GM19035 (cell line): ENCODE data around the gene ACTL8.

Experiments
- ATAC-seq: cut with Tn5 transposase; IDR thresholded peaks from one replicate; pipeline ENCODE4 v1.9.1; 2021; ENCODE audit not compliant: unreplicated experiment

Gene ACTL8

DNA sequence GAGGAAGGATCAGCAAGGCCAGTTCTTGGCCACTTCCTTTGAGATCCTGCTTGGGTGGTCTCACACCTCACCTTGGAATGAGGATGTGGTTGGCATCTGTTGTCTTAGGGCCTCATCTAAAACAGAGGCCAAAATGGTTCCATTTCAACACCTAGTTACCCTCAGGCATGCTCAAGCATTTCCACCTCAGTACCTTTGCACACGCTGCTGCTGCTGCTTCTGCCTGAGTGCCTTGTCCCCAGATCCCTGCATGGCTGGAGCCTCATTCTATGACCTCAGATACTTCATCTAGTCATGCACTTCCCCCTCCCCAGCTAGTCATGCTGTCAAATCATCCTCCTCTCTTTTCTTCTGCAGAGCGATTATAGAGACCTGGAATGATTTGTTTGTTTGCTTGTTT is 86.8 kb downstream of the ACTL8 start:
- ATAC-seq = no peak

DNA sequence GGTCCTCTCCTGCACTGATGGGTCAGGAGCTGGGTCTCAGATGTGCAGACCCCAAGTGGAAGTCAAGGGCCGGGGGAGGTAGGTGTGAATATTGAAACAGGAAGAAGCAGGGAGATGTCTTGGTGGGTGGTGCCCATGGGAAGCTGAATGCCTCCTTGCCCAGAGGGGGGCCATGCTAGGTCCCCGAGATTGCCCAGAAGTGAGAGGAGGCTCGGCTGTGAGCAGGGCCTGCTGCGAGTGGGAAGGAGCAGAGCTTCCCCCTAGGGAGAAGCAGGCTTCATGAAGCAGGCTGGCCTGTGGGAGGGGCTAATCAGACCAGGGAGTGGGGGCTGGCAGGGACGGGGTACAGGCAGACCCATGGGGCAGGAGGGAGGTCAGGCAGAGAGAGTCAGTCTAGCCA is 87.6 kb downstream of the ACTL8 start:
- ATAC-seq = no peak

DNA sequence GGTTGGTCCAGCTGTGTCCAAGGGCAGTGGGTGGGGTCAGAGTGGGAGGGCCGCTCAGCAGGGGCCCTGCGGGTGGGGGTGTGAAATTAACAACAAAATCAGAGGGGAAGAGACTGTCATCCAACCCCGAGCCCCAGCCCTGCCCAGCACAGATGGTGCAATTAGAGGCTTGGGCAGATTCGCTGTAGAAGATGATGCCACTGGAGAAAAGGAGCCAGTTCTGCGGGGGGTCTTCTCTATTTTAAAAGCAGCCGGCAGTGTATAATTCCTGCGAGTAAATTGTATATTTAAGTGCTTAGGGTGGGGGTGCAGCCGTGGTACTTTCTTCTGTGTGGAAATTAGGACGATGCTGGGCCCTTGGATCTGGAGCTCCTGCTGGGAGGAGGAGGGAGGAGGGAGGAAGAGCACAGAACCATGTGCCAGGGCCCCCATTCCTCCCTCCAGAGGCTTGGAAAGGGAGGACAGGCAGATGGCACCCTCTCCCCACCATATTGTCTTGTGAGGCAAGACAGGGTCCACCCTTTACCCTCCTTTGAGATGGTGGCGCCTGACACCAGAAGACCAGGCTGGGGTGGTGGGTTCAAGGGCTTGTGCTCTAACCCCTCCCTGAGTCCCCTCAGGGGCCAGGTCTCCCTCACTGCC is 89.2 kb downstream of the ACTL8 start:
- no peak for ATAC-seq

DNA sequence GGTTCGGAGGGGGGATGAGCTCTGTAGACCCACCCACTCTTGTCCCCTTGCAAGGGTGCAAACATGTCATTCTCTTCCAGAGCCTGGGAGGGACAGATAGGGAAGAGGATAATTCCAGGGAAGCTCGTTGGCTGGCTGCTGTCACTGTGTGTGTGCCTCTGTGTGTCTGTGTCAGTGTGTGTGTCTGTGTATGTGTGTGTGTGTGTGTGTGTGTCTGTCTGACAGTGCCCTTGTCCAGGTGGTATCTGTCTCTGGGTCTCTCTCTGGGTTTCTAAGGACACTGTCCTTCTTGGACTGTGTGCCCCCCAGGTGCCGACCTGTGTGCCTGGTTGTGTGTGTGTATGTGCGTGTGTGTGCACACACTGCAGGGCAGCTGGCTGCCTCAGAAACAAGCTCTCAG is 90.5 kb downstream of the ACTL8 start:
- no peak for ATAC-seq

DNA sequence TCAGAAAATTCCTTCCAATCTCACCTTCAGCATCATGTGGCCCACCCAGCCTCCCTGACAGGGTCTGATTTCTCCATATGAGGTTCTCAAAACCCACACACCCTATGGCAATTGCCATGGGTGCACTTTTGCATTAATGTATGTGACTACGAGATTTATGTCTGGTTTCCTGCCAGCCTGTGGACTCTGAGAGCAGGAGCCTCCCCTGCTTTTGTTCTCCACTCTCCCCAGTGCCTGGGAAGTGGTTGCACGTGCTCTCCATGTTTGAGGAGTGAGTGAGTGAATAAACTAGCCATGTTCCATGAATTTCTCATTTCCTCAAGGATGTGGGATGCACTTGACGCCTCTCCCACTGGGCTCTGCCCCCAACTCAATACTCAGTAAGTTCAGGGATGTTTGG is 91.2 kb downstream of the ACTL8 start:
- no peak for ATAC-seq

DNA sequence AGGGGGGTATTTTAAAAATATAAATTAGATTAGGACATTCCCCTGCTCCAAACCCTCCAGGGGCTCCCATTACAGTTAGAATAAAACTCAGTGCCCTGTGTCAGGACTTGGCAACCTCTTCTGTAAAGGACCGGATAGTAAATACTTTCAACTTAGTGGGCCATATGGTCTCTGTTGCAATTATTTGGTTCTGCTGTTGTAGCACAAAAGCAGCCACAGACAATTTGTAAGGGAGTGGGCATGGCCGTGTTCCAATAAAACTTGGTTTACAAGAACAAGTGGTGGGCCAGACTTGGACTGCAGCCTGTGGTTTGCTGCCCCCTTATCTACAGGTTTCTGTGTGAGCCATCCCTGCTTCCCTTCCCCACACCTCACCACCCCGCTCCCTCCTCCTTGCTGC is 92.0 kb downstream of the ACTL8 start:
- ATAC-seq = no peak

DNA sequence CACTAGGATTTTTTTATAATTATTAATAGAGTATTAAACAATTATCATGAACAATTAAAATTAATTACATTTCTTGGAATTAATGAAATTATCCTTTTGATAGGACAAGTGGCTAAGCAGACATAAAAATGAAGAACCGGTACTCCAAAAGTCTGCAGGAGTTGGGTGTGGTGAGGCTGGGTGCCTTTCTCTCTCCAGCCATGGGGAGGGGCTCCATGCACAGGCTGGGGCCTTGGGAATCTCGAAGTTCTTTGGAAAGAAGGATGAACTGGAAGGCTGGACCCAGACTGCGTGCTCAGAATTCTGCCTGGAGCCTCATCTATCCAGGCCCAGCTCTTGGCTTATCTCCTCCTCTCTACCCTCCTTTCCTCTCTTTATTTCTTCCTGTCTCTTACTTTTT is 94.1 kb downstream of the ACTL8 start:
- ATAC-seq = no peak

DNA sequence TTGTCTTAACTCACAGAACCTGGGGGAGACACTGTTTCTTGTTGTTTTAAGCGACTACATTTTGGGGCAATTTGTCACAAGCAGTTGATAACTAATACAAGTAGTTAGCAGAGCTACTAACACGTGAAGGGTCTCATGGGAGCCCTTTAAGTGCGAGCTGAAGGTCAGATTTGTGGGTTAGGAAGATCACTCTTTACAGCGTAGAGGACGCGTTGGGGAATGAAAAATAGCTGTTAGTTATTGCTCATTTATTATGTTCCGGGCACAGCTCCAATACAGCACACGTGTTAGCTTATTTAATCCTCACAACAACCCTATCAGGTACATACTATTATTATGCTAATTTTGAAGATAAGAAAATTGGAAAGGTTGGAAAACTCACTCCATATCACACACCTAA is 95.9 kb downstream of the ACTL8 start:
- ATAC-seq = no peak

DNA sequence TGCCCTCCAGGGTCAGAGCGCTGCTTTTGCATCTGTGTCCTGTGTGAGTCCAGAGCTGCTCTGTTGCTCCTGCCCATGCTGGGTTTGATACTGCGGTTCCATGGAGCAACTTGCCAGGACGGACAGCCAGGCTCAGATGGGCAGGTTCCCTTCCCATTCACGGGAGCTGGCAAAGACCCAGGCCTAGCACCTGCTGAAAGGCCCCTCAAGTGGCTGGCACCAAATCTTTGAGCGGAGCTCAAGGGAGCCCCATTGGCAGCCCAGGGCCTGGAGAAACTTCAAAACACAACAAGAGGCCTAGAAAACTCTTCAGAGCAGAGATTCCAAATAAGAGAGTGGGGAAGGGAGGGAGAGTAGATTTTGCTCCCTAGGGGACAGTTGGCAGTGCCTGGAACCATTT is 97.2 kb downstream of the ACTL8 start:
- ATAC-seq = no peak

DNA sequence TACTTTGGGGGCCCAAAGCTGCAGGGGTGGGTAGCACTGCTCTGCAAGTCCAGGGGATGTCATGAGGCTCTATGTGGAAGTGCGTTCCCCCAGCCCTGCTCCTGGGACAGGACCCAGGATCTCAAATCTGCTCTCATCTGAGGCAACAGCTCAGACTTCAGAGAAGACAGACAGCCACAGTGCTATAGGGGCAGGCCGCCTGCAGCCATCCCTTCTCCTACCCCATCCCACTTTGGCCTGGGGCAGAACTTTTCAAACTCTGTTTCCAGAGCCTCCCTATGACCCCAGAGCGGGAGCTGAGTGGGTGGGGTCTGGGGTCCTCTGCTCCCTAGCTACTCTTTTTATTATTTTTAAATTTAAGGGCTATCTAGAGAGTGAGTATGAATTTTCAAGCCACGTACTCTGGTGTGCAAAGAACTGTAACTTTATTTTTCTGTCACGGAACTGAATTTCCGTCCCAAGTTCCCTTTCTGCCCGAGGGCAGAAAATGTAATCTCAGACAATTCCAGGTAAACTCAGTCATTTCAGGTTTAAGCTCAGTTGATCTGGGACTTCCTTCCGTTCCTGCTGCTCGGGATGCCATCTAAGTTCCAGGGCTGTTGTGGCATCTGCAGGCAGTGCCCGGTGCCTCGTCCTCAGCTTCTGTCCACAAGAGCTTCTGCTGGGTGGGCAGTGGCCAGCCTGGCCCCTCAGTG is 98.3 kb downstream of the ACTL8 start:
- no peak for ATAC-seq

DNA sequence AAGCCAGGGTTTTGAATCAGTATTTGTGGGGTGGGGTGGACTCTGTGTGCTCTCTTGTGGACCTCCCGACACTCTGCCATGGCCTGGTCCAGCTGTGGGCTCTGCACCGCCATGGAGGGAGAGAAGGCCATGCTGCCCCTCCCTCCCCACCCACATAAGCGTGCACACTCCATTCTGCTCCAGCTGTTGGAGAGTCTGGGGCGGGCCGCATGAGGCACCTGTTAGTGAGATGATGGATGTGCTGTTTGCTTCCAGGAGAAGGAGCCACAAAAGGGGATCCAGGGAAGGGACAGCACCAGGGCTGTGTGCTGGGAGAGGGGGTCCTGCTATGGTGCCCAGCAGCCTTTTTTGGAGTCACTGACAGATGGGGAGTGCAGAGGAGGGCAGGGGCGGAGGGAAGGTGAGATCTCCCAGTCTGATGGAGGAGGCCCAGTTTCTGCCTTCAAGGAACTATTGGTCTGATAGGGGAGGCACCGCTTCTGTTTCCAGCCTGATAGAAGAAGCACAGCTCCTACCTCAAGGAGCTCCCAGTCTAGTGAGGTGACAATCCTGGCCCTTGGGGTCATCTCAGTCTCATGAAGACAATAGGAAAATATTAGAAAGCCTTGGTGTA is 101.5 kb downstream of the ACTL8 start:
- no peak for ATAC-seq

DNA sequence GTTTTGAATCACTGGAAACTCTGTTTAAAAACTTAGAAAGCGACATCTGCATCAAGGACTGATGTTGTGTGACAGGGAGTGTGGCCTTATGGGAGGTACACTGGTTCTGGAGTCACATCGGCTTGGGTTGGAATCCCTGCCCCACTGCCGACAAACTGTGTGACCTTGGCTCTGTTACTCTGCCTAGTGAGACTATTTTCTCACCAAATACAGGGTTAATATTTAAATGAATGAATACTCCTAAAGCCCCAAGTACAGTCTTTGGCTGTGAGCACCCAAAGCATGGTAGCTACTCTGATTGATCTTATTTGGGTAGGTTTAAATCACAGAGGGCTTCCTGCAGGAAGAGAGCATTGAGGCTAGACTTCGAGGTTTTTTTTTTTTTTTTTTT is 102.0 kb downstream of the ACTL8 start:
- ATAC-seq = no peak

DNA sequence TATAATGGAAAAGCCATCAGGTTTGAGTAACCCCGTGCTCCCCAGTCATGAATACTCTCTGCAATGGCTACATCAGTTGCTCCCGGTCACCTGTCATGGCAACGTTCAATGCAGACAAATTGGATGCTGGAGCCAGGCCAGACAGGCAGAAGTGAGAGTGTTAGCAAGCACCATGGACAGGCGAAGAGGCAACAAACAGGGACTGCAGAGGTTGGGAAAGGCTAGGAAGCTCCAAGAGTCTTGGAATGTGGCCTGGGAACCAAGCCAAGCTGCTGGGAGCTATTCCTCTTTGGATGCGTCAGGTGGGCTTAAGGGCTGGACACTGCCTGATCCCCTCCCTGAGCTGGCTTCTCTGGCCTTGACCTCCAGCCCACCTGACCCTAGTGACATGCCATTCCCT is 102.9 kb downstream of the ACTL8 start:
- no peak for ATAC-seq

DNA sequence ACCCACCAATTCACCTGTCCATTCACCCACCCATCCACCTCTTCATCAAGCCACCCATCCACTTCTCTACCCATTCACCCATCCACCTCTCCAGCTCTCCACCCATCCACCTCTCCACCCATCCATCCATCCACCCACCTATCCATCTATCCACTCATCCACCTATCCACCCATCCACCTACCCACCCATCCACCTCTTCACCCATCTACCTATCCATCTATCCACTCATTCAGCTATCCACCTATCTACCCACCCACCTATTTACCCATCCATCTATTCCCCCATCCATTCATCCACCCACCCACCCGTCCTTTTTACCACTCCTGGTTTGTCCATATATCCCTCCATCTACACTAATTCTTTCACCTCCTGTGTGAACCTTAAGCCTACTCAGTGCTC is 105.7 kb downstream of the ACTL8 start:
- ATAC-seq = no peak

DNA sequence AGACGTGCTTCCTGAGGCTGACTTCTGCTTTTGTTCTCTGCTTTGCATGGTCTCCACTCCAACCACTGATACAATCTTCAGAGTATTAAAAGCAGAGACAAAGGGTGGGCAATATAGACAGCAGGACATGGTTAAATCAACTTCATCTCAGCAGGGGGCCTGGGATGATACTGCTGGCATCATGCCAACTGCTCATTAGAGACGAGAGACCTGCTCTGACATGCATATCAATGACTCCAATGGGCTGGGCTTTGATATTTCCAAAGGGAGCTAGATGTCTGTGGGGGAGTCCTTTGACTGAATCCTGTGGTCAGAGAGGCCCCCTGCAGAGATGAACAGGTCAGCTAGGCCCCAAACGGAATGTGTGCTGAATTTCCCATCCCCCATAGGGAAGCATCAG is 106.6 kb downstream of the ACTL8 start:
- ATAC-seq = no peak

DNA sequence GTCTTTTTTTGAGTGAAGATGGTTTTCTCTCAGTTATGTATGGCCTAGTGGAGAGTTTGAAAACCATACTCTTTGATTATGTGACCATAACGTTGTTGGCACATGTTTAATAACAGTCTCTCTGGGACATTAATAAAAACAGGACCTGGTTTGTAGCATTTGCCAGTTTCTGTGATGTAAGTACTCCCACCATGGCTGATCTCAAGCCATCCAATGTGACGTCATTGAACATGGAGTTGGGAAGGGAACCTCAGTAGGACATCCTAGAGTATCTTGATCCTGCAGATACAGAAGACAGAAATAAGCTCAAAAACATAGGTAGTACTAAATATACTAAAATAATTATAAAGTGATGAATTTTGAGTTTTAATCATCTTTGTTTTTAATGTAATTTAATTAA is 107.0 kb downstream of the ACTL8 start:
- no peak for ATAC-seq

DNA sequence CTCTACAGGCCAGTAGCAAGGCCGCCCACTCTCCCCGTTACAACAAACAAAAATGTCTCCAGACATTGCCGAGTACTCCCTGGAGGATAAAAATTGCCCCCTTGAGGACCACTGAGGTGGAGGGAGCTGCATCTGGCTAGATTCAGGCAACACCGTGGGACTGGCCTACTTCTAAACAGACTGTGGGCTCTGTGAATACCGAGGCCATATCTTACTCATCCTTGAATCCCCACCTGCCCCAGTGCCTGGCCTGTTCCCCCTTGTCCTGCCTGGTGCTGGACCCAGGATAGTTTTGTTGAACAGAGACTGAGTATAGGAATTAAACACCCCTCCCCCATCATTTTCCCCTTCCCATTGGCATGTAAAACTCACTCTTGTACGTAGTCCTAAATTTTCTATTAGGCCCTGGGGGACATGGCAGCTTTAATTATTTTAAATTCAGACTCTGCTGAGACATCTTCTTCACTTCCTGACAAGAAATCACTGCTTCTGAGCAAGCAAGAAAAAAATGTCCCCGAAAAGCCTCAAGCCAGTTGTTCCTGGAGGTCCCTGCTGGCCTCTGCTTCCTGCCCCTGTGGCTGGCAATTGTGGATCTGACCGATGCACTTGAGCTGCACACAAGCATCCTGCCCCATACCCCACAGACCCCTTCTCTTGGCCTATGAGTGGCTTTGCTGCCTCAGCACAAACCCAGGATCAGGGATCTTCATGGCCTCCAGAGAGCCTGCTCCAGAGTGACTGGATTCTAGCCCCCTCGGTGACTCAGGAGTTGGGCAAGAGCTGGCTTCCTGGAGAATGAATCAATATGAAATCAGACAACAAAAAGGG is 111.0 kb downstream of the ACTL8 start:
- no peak for ATAC-seq

DNA sequence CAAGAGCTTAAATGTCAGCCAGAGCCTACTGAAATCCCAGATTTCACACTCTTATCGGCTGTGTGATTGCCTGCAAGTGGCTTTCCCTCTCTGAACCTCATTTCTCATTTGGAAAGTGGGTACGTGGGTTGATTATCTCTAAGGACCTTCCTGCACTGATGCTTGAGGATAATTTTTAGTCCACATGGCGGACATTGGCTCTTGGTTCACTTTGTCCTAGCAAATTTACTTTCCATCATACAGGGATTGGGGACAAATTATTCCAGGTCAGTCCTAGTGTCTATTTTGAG is 111.6 kb downstream of the ACTL8 start:
- ATAC-seq = no peak

DNA sequence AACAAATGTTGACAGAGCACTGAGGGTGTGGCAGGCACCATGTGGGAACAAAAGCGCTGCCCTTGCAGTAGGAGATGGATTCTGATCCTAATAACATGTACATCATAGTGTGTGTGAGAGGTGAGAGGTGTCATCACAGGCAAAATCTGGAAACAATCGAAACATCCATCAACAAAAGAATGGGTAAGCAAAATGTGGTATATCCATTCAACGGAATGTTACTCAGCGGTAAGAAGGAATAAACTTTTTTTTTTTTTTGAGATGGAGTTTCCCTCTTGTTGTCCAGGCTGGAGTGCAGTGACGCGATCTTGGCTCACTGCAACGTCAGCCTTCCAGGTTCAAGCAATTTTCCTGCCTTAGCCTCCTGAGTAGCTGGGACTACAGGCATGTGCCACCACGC is 112.3 kb downstream of the ACTL8 start:
- ATAC-seq = no peak

DNA sequence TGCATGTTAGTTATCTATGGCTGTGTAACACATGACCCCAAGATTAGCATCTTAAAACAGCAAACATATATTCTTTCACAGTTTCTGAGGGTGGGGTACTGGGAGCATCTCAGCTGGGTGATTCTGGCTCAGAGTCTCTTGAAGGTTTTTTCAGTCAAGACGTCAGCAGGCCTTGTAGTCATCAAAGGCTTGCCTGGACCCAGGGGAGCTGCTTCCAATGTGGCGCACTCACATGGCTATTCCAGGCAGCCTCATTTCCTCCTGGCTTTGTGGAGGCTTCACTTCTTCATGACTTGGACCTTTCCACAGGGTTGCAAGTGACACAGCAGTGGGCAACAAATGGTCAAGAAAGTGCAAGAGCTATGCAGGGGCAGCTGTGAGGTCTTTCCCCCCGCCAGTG is 114.7 kb downstream of the ACTL8 start:
- no peak for ATAC-seq

DNA sequence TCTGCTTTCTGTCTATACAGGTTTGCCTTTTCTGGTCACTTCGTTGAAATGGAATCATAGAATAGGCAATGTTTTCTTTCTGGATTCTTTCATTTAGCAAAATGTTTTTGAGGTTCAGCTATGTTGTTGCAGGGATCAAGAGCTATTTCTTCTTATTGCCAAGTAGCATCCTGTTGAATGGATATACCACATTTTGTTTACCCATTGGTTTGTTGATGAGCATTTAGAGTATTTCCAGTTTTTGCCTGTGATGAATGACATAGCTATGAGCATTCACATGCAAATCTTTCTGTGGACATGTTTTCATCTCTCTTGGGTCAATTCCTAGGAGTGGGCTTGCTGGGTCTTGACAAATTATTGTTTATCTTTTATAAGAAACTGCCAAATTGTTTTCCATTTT is 115.5 kb downstream of the ACTL8 start:
- no peak for ATAC-seq

DNA sequence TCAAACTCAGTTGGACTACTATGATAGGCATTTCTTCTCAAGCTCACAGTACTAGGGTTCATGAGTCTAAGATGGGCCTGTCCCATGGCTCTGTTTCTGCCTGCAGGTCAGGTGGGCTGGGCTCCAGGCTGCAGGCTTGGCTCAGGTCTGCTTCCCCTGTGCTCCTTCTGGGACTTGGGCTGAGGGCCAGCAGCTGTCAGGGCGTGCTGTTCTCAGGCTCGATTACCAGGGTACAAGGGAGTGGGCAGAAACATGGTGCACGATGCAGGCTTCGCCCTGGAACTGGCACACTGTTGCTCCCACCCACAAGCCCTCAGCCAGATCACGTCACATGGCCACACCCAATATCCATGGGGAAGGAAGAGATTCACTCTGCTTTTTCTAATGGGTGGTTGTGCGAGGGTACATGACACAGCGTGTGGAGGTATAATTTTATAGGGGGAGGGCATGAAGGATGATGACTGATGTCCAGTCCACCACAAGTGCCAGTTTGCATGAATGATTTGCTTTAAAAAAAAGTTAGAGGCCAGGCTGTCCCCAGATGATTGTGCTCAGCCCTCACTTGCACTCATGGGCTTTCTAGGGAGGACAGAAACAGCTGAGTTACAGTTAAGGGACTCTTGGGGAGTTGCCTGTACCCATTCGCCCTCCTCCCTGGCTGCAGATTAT is 118.0 kb downstream of the ACTL8 start:
- ATAC-seq = no peak
